ENCODE data around the gene MADCAM1.

MADCAM1 gene

GRCh38 chr19:508204-509150 is 12.2 kb downstream of the MADCAM1 start:
- no peak for DNase-seq (ENCODE audit: low spot score)

GRCh38 chr19:510606-511100 is 14.4 kb downstream of the MADCAM1 start:
- peak; percentile 97 for TF ChIP-seq CTCF (IDR thresholded peaks at IDR 0.05; ENCODE audit: extremely low read depth, insufficient read depth, missing control alignments)
- DNase-seq (ENCODE audit: low spot score) = peak; percentile 92
- in situ Hi-C loops (cut with MboI; ENCODE audit: low pct_unique_long_range_greater_than_20kb, low sequenced_read_pairs, unreplicated experiment) = no loop called here

More at GRCh38 chr19:508204-509150, 12.2 kb downstream of the MADCAM1 start:
- no peak for TF ChIP-seq CTCF (IDR thresholded peaks at IDR 0.05; ENCODE audit: extremely low read depth, insufficient read depth, missing control alignments)
- in situ Hi-C loops (cut with MboI; ENCODE audit: low pct_unique_long_range_greater_than_20kb, low sequenced_read_pairs, unreplicated experiment) = no loop called here

GRCh38 chr19:511101-511851 is 15.0 kb downstream of the MADCAM1 start:
- TF ChIP-seq CTCF (IDR thresholded peaks at IDR 0.05; ENCODE audit: extremely low read depth, insufficient read depth, missing control alignments) = no peak
- in situ Hi-C loops (cut with MboI; ENCODE audit: low pct_unique_long_range_greater_than_20kb, low sequenced_read_pairs, unreplicated experiment) = no loop called here
- peak; percentile 74 for DNase-seq (ENCODE audit: low spot score)

- DNase-seq (ENCODE audit: low spot score) = no peak
- TF ChIP-seq CTCF (IDR thresholded peaks at IDR 0.05; ENCODE audit: extremely low read depth, insufficient read depth, missing control alignments) = no peak
- in situ Hi-C loops (cut with MboI; ENCODE audit: low pct_unique_long_range_greater_than_20kb, low sequenced_read_pairs, unreplicated experiment) = no loop called here
Observed at GRCh38 chr19:512547-513365, 16.5 kb downstream of the MADCAM1 start.

- no peak for TF ChIP-seq CTCF (IDR thresholded peaks at IDR 0.05; ENCODE audit: extremely low read depth, insufficient read depth, missing control alignments)
- in situ Hi-C loops (cut with MboI; ENCODE audit: low pct_unique_long_range_greater_than_20kb, low sequenced_read_pairs, unreplicated experiment) = no loop called here
- no peak for DNase-seq (ENCODE audit: low spot score)
Observed at GRCh38 chr19:513368-514165, 17.3 kb downstream of the MADCAM1 start.
